Glutamatergic neuron (in vitro differentiated cells): ENCODE measurements around the gene PPIE. TPM values are rescaled to one million over a fixed set of nuclear protein-coding genes. Genes with fewer than 3 reads are reported as not detected.

Source experiments
- DNase-seq: peaks from one replicate; pipeline ENCODE4 v3.0.0; 2022
- H3K27ac Mint-ChIP-seq: one replicate; pipeline ENCODE4 v1.8.0; 2020; ENCODE audit warnings: mild to moderate bottlenecking, mixed read lengths, inconsistent platforms; ENCODE audit not compliant: unreplicated experiment
- H3K27me3 Mint-ChIP-seq: one replicate; pipeline ENCODE4 v1.8.0; 2020; ENCODE audit warnings: mild to moderate bottlenecking, moderate library complexity, mixed read lengths, inconsistent platforms; ENCODE audit not compliant: unreplicated experiment
- H3K36me3 Mint-ChIP-seq: one replicate; pipeline ENCODE4 v1.8.0; 2020; ENCODE audit warnings: mild to moderate bottlenecking, mixed read lengths, inconsistent platforms; ENCODE audit not compliant: unreplicated experiment
- H3K4me1 Mint-ChIP-seq: one replicate; pipeline ENCODE4 v1.8.0; 2020; ENCODE audit warnings: mild to moderate bottlenecking, low read depth, mixed read lengths, inconsistent platforms; ENCODE audit not compliant: unreplicated experiment
- H3K4me3 Mint-ChIP-seq: one replicate; pipeline ENCODE4 v1.8.0; 2020; ENCODE audit warnings: mild to moderate bottlenecking, mixed read lengths, inconsistent platforms; ENCODE audit not compliant: unreplicated experiment
- H3K9me3 Mint-ChIP-seq: one replicate; pipeline ENCODE4 v1.8.0; 2020; ENCODE audit warnings: mild to moderate bottlenecking, moderate library complexity, mixed read lengths, inconsistent platforms; ENCODE audit not compliant: unreplicated experiment
- CTCF ChIP-seq: fragments of 200-600 bp; sonication (generic); IDR thresholded peaks from one replicate; pipeline ENCODE4 v1.5.0; 2021; ENCODE audit not compliant: partially characterized antibody, unreplicated experiment
- total RNA-seq: library from RNA; stranded (reverse); fragmentation: NEBNext Ultra II Directional; extraction: Animal tissue kit (Norgen Biotek cat#: 25700); gene quantifications from one replicate; pipeline ENCODE4 v1.2.1, GENCODE V29; 2021; ENCODE audit not compliant: unreplicated experiment

PPIE gene
- total RNA-seq, 1 donor from 2014 or later, result 28.8 TPM

- H3K4me3 Mint-ChIP-seq, result no peak overlapping the region
- H3K27me3 Mint-ChIP-seq, result peaks cover 19% of the 10 kb centered on the region
Measured at GRCh38 chr1:39704757-39705156, 33.9 kb upstream of the PPIE start.

GRCh38 chr1:39707506-39707905 is 31.2 kb upstream of the PPIE start:
- Mint-ChIP-seq H3K27ac (no peak overlapping the region), H3K9me3 (peaks cover 2% of the 10 kb centered on the region), H3K4me3 (no peak overlapping the region), H3K4me1 (no peaks in the 10 kb centered on the region), H3K36me3 (no peaks in the 10 kb centered on the region), H3K27me3 (peaks cover 32% of the 10 kb centered on the region)
- DNase-seq, result no peak
- TF ChIP-seq CTCF, result no peak

More at GRCh38 chr1:39704757-39705156, 33.9 kb upstream of the PPIE start:
- no peaks in the 10 kb centered on the region for H3K36me3 Mint-ChIP-seq
- peaks cover 6% of the 10 kb centered on the region for H3K9me3 Mint-ChIP-seq
- DNase-seq, result no peak
- peaks cover 5% of the 10 kb centered on the region for H3K4me1 Mint-ChIP-seq
- TF ChIP-seq CTCF, result no peak
- no peak overlapping the region for H3K27ac Mint-ChIP-seq

- Mint-ChIP-seq H3K4me1 (no peaks in the 10 kb centered on the region), H3K36me3 (no peaks in the 10 kb centered on the region), H3K27ac (no peak overlapping the region), H3K27me3 (peaks cover 30% of the 10 kb centered on the region), H3K4me3 (no peak overlapping the region), H3K9me3 (peaks cover 2% of the 10 kb centered on the region)
- TF ChIP-seq CTCF, result no peak
- no peak for DNase-seq
Measured at GRCh38 chr1:39711104-39711965, 27.3 kb upstream of the PPIE start.

GRCh38 chr1:39711966-39712340 is 26.7 kb upstream of the PPIE start:
- TF ChIP-seq CTCF, result no peak
- H3K4me1 Mint-ChIP-seq, result no peaks in the 10 kb centered on the region
- peaks cover 32% of the 10 kb centered on the region for H3K27me3 Mint-ChIP-seq
- H3K36me3 Mint-ChIP-seq, result no peaks in the 10 kb centered on the region
- no peak overlapping the region for H3K4me3 Mint-ChIP-seq
- H3K9me3 Mint-ChIP-seq, result peaks cover 2% of the 10 kb centered on the region
- DNase-seq, result no peak
- no peak overlapping the region for H3K27ac Mint-ChIP-seq

- Mint-ChIP-seq H3K4me1 (no peaks in the 10 kb centered on the region), H3K36me3 (no peaks in the 10 kb centered on the region), H3K27ac (no peak overlapping the region), H3K9me3 (peaks cover 2% of the 10 kb centered on the region), H3K4me3 (no peak overlapping the region), H3K27me3 (peaks cover 35% of the 10 kb centered on the region)
- no peak for TF ChIP-seq CTCF
- DNase-seq, result no peak
Measured at GRCh38 chr1:39713557-39713956, 25.1 kb upstream of the PPIE start.
